Measurements from ENCODE around the gene CTBP2. TPM values are rescaled to one million over a fixed set of nuclear protein-coding genes. Genes with fewer than 3 reads are reported as not detected.

The CTBP2 gene
- total RNA-seq, 1 donor from 2014 or later: 123 TPM

DNA sequence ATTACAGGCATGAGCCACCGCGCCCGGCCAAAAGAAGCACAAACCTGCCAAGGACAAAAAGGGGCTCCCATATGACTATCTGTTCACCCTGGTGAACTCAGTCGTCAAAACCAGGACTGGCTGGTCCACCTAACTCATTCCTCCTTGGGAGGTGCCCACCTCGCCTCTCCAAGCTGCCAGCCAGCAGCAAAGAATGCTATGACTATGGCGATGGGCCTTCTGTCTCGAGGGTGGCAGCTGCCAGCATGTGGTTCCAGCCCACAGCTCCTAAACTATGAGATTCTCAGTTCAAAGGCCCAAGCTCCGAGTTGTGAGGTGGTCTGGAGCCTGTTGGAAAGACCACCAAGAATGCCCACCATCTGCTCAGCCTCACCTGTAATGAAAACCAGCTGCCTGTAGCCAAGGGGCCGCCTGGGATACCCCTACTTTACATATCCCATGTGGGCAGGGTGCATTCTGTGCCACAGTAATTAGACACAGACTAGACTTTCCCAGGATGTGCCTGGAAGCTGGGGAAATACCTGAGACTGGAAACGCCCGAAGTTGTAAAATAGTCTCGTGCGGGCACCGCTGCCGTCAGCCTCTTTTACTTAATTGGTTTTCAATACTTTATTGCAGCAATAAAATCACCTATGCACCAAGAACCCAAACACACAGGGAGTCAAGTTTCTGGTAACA, 147.4 kb downstream of the CTBP2 start:
- Histone ChIP-seq H3K4me3 (ENCODE audit: low read depth, low read length) (no peak overlapping the region), H3K27me3 (ENCODE audit: control insufficient read depth, insufficient read depth, low read length) (no peaks in the 10 kb centered on the region), H3K36me3 (ENCODE audit: control insufficient read depth, insufficient read depth, low read length) (peaks cover 22% of the 10 kb centered on the region)
- FAIRE-seq: no peak
- DNase-seq (ENCODE audit: low read depth): no peak
- TF ChIP-seq, protein P1, sequence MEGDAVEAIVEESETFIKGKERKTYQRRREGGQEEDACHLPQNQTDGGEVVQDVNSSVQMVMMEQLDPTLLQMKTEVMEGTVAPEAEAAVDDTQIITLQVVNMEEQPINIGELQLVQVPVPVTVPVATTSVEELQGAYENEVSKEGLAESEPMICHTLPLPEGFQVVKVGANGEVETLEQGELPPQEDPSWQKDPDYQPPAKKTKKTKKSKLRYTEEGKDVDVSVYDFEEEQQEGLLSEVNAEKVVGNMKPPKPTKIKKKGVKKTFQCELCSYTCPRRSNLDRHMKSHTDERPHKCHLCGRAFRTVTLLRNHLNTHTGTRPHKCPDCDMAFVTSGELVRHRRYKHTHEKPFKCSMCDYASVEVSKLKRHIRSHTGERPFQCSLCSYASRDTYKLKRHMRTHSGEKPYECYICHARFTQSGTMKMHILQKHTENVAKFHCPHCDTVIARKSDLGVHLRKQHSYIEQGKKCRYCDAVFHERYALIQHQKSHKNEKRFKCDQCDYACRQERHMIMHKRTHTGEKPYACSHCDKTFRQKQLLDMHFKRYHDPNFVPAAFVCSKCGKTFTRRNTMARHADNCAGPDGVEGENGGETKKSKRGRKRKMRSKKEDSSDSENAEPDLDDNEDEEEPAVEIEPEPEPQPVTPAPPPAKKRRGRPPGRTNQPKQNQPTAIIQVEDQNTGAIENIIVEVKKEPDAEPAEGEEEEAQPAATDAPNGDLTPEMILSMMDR (IDR thresholded peaks at IDR 0.05; ENCODE audit: insufficient read depth, low read length, severe bottlenecking): no peak

DNA sequence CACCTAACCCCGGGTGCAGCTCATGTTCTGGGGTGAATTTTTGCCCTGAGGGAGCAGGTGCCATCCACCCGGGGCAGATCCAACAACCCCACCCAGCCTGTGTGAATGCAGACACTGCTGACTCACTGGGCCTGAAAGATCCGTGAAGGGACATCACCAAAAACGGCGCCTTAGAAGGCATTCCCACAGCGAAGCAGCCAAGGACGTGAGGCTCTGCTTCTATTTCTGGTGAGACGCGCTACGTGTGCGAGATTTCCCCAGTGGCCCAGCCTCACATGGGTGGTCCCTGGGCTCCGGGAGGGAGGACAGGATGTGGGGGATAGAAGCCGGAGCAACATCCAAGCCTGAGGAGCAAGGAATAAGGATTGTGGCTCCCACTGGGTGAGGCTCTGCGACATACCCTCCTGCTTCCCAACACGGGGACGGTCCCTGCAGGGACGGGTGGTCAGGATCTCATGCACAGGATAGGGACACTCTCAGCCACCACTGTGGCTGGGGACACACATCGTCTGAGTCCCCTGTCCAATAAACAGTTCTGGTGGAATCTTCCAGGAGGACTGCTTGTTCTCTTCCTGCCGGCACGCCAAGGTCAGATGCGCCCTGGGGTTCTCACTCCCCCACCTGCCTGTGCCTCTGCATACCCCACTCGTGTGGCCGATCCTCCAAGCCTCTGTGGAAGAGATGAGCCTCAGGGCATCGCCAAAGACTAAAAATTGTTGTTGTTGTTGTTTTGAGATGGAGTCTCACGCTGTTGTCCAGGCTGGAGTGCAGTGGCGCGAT, 148.2 kb downstream of the CTBP2 start:
- TF ChIP-seq, protein P1 (IDR thresholded peaks at IDR 0.05; ENCODE audit: insufficient read depth, low read length, severe bottlenecking): no peak
- Histone ChIP-seq H3K27me3 (ENCODE audit: control insufficient read depth, insufficient read depth, low read length) (no peaks in the 10 kb centered on the region), H3K36me3 (ENCODE audit: control insufficient read depth, insufficient read depth, low read length) (peaks cover 17% of the 10 kb centered on the region), H3K4me3 (ENCODE audit: low read depth, low read length) (no peak overlapping the region)
- DNase-seq (ENCODE audit: low read depth) (no peak), FAIRE-seq (peak; percentile 7)

DNA sequence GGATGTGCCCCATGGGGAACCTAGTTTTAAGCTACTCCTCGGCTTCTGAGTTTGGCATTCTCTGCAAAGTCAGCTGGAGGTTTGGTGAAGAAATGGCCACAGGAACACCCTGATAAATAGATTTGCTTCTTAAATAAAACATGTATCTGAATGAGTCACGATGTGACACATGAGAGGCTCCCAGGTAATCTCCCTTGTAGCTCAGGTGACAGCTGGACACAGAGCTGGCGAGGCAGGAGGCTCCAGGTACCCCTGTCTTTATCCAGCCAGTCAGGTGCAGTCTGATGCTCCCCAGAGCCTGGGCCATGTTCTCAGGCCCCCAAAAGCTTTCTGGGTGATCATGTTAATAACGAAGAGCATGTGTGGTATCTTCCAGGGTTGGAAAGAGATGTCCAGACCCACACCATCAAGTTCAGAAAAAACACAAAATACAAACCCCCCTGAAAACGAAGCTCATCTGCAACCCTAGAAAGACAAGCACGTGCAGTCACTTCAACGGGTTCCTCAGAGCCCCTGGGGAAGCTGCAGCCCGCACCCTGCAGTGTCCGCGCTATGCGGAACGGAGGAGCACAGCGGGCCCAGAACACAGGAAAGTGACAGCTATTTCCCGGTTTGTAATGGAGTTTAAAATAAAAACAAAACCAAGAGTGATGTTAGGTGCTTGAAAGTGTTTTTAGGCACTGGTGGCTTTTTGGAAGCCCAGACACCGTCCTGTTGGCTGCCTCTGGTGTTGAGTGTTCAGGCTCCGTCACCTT, 149.0 kb downstream of the CTBP2 start:
- Histone ChIP-seq H3K36me3 (ENCODE audit: control insufficient read depth, insufficient read depth, low read length) (peaks cover 17% of the 10 kb centered on the region), H3K27me3 (ENCODE audit: control insufficient read depth, insufficient read depth, low read length) (no peaks in the 10 kb centered on the region), H3K4me3 (ENCODE audit: low read depth, low read length) (no peak overlapping the region)
- TF ChIP-seq, protein P1 (IDR thresholded peaks at IDR 0.05; ENCODE audit: insufficient read depth, low read length, severe bottlenecking): no peak
- FAIRE-seq (no peak), DNase-seq (ENCODE audit: low read depth) (peak; percentile 55)

DNA sequence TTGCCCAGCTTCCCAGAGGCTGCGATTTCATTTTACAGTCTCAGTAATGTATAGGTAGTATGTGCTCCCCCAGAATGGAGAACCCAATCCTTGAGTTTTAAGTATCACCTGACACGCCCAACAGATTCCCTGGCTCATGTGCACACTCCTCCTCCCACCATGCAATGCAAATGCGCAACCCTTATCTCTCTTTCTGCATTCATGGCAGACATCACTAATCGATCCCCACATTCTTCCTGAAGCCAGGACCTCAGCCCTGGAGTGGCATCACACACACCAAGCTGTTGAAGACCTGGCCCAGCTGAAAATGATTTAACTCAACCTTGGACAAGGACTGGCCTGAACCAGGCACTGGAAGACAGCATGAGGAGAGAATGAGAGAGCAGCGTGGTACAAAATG, 150.0 kb downstream of the CTBP2 start:
- H3K36me3 ChIP-seq (ENCODE audit: control insufficient read depth, insufficient read depth, low read length): peaks cover 17% of the 10 kb centered on the region

DNA sequence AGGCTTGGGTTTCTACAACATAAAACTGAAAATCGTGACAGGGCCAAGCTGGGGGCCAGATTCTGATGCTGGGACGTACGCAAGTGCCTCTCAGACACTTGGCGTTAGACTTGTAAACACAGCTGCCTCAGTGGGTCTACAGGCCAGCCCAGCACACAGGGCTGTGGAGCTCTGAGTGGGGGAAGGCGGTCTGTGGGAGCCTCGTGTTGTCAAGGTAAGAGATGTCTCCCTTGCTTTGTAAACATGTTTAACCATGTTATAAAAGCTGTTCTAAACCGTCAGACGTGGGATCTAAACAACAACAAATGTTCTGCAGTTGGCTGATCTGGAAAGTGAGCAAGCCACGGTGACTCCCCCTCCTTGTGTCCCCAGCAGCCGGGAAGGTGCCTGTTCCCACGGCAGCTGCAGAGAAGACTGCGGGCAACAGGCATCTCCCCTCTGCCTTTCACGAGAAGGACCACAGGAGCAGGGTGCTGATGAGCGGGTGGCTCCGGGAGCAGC, 150.7 kb downstream of the CTBP2 start:
- TF ChIP-seq, protein P1 (IDR thresholded peaks at IDR 0.05; ENCODE audit: insufficient read depth, low read length, severe bottlenecking): no peak
- FAIRE-seq (no peak), DNase-seq (ENCODE audit: low read depth) (no peak)
- no peak overlapping the region for H3K4me3 ChIP-seq (ENCODE audit: low read depth, low read length)
- peaks cover 14% of the 10 kb centered on the region for H3K36me3 ChIP-seq (ENCODE audit: control insufficient read depth, insufficient read depth, low read length)
- H3K27me3 ChIP-seq (ENCODE audit: control insufficient read depth, insufficient read depth, low read length): no peaks in the 10 kb centered on the region

More for the DNA sequence above, 150.0 kb downstream of the CTBP2 start:
- Histone ChIP-seq H3K4me3 (ENCODE audit: low read depth, low read length) (no peak overlapping the region), H3K27me3 (ENCODE audit: control insufficient read depth, insufficient read depth, low read length) (no peaks in the 10 kb centered on the region)
- TF ChIP-seq, protein P1 (IDR thresholded peaks at IDR 0.05; ENCODE audit: insufficient read depth, low read length, severe bottlenecking): no peak
- FAIRE-seq (no peak), DNase-seq (ENCODE audit: low read depth) (no peak)
